Left ventricle myocardium superior (tissue), 1 donor: ENCODE results near the gene XRCC5. TPM values are rescaled to one million over a fixed set of nuclear protein-coding genes. Genes with fewer than 3 reads are reported as not detected.

Source experiments
- ATAC-seq: fragments of 200-7000 bp; cut with Tn5 transposase; one replicate; pipeline ENCODE4 v1.9.1; 2020; ENCODE audit warnings: mild to moderate bottlenecking, moderate library complexity
- DNase-seq: peaks from one replicate; pipeline ENCODE4 v3.0.0-alpha.2; 2020
- intact Hi-C: fragments of 100-400 bp; cut with micrococcal nuclease; formaldehyde crosslinking; loops from one replicate; pipeline ENCODE4 v1.11.0; 2022
- total RNA-seq: library from RNA; stranded (reverse); fragmentation: NEBNext Ultra II Directional; extraction: Animal tissue kit (Norgen Biotek cat#: 25700); gene quantifications from one replicate; pipeline ENCODE4 v1.2.1, GENCODE V29; 2021
- donor health status: DM: no; HTN: yes; CAD: no; lungs with severe emphysema.

Gene XRCC5
- total RNA-seq, 1 donor from 2014 or later: 129 TPM

DNA sequence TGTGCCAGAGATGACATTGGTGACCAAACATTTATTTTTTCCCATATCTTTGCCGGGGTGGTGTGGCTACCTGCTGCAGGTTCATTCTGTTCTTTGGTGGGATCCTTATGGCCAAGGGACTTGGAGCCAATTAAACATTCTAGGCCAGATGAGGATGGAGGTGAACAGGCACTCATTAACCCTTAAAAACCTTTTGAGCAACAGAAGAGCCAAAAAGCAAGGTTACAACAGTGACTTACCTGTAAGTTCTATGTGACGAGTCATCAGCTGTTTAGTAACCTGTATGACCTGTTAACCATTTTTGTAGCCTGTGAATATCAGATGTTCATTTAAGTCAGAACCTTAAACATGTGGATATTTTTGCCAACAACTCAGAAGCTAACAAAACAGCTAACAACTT lies 105.6 kb downstream of the XRCC5 start:
- ATAC-seq (no peak), DNase-seq (no peak)
- intact Hi-C loops: no loop called here

GRCh38 chr2:216215658-216216390 lies 106.7 kb downstream of the XRCC5 start:
- ATAC-seq (no peak), DNase-seq (no peak)
- intact Hi-C loops: no loop called here

GRCh38 chr2:216216951-216217903 lies 108.1 kb downstream of the XRCC5 start:
- peak; percentile 41 for ATAC-seq
- intact Hi-C loops: no loop called here
- DNase-seq: no peak

DNA sequence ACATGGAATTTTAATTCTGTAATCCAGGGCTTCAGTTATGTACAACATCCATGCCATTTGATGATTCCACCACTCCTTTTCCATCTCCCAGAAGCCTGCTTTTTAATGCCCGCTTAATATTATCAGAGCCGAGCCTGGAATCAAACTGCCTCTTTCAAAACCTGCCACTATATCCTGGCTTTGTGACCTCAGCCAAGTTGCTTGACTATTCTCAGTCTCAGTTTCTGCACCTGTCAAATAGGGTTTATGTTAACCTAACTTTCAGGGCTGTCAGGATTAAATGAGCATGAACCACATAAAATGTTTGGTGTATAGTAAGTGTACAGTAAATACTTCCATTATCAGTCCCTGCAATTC lies 108.7 kb downstream of the XRCC5 start:
- ATAC-seq: no peak
- intact Hi-C loops: no loop called here
- DNase-seq: no peak

- DNase-seq: no peak
- intact Hi-C loops: no loop called here
- no peak for ATAC-seq
These were observed 110.7 kb downstream of the XRCC5 start for GRCh38 chr2:216219861-216220260.

- intact Hi-C loops: no loop called here
- no peak for DNase-seq
- no peak for ATAC-seq
These were observed 111.8 kb downstream of the XRCC5 start for GRCh38 chr2:216220976-216221375.

- ATAC-seq (no peak), DNase-seq (no peak)
- intact Hi-C loops: no loop called here
These were observed 112.7 kb downstream of the XRCC5 start for GRCh38 chr2:216221811-216222210.

GRCh38 chr2:216222650-216223352 lies 113.7 kb downstream of the XRCC5 start:
- intact Hi-C loops: no loop called here
- ATAC-seq (no peak), DNase-seq (no peak)

DNA sequence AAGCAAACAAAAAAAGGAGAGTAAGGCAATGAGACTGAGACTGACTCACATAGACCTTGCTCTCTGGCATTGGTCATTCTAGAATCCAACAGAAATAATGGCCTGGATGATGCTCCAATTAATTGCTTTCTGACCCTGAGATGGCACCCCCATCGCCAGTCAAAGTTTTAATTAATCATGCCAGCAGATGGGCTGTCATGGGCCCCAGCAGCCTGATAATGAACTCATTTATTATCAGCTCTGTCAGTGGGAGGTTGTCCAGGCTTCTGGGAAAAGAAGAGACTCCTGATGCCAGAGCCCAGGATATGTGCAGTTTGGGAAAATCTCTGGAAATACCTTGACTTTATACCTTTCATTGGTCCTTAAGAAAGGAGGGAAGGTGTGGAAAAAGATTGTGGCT lies 115.2 kb downstream of the XRCC5 start:
- DNase-seq: no peak

GRCh38 chr2:216229277-216229914 lies 120.2 kb downstream of the XRCC5 start:
- DNase-seq (no peak), ATAC-seq (no peak)
- intact Hi-C loops: no loop called here

More for the DNA sequence above, 115.2 kb downstream of the XRCC5 start:
- no peak for ATAC-seq
- intact Hi-C loops: no loop called here

- DNase-seq (no peak), ATAC-seq (no peak)
- intact Hi-C loops: no loop called here
These were observed 122.7 kb downstream of the XRCC5 start for GRCh38 chr2:216231867-216232266.

GRCh38 chr2:216232721-216233120 lies 123.6 kb downstream of the XRCC5 start:
- no peak for DNase-seq
- ATAC-seq: no peak
- intact Hi-C loops: no loop called here

GRCh38 chr2:216233281-216233995 lies 124.3 kb downstream of the XRCC5 start:
- ATAC-seq (no peak), DNase-seq (no peak)
- intact Hi-C loops: no loop called here

DNA sequence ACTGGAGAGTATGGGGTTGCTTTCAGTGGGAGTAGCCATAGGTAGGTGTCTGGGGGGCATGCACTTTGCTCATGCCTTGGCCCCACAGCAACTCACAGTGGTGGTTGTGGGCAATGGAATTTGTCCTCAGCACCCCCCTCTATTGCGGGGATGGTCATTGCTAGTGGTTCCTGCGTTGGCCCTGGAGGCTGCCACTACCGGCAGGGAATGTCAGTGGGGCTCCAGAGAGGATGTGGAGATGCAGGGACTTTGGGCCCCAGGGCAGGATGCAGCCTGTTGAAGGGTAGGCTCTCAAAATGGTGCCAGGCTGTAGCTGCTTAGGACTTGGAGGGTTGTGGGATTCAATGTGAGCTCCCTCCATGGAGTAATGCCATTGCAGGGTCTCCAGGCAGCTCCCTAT lies 125.0 kb downstream of the XRCC5 start:
- intact Hi-C loops: no loop called here
- no peak for DNase-seq

GRCh38 chr2:216235462-216235861 lies 126.3 kb downstream of the XRCC5 start:
- intact Hi-C loops: no loop called here
- ATAC-seq (no peak), DNase-seq (no peak)

More for the DNA sequence above, 125.0 kb downstream of the XRCC5 start:
- ATAC-seq: no peak

GRCh38 chr2:216235896-216236295 lies 126.7 kb downstream of the XRCC5 start:
- DNase-seq (no peak), ATAC-seq (no peak)
- intact Hi-C loops: no loop called here

- DNase-seq: no peak
- ATAC-seq: no peak
- intact Hi-C loops: no loop called here
These were observed 127.3 kb downstream of the XRCC5 start for GRCh38 chr2:216236486-216236885.

DNA sequence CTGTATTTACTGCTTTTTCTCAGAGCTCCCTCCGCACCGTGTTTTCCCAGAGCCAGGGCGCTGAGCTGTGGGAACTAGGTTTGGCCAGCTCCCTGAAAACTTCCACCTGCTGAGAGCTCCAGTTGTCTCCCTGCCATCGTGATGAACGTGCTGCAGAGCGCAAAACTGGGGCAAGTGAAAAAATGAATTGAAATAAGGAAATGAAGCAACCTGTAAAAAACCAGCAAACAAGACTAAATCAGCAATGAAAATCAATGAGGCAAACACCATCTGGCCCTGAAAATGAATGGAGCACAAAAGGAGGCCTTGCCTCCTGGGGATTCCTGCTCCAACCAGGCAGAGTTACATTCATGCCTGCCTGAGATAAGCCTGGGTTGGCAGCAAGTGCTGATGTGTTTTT lies 133.2 kb downstream of the XRCC5 start:
- ATAC-seq (peak; percentile 74), DNase-seq (peak; percentile 33)
- intact Hi-C loops: no loop called here

DNA sequence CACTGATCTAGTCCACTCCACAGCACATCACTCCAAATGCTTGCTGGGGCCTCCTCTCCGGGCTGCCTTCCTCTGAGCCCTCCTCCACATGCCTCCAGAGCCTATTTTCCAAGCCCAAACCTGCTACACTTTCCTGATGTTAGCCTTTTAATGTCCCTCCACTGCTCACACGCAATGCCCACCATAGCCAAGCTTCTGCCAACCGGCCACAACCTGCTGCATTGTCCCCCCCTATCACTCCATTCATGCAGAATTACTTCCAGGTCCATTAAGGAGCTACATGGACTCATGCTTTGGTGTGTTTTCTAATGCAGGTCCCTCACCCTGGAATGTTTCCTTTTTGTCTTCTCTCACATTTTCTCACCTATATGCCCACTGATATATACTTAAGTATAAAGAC lies 133.9 kb downstream of the XRCC5 start:
- DNase-seq (no peak), ATAC-seq (no peak)
- intact Hi-C loops: no loop called here
